T-helper 2 cell (primary cell): ENCODE results near the gene DHTKD1.
A peak's percentile ranks its signal among the peaks of the same experiment; 100 is the strongest.
"Not testable (repeated sequence)": the region's sequence is repeated elsewhere in the genome, so short reads cannot be mapped to it uniquely, and the experiment has no call there.

Experiments used
- DNase-seq, 5 experiments: peaks; one replicate each; pipeline versions ENCODE4 v3.0.0 to v3.0.0-alpha.2; 2012 to 2022

DHTKD1 gene

GRCh38 chr10:12063483-12063818 is 5.3 kb upstream of the DHTKD1 start:
- DNase-seq = no peak

DNA sequence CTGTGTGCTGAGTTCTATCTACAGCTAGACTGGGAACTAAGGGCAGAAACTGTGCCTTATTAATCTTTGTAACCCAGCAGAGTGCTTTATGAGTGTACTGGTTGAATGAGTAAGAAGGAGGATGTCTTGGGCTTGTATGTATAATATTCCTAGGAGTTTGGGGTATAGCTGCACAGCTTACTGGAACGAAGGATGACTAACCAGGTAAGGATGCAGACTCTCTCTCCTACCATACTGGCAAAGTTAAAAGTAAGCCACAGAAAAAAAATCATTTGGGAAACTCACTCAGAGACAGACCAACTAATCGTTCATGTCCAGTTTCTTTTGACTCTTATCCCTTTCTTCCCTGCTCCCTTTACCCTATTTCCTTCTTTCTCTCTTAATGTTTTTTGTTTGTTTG is 1.4 kb upstream of the DHTKD1 start:
- no peak for DNase-seq

DNA sequence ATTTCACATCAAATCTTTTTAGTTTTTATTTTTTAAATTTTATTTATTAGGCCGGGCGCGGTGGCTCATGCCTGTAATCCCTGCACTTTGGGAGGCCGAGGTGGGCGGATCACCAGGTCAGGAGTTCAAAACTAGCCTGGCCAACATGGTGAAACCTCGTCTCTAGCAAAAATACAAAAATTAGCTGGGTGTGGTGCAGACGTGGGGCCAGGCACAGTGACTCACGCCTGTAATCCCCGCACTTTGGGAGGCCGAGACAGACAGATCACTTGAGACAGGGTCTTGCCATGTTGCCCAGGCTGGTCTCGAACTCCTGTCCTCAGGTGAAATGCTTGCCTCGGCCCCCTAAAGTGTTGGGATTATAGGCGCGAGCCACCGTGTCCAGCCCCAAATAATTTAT is 2.7 kb downstream of the DHTKD1 start:
- DNase-seq = not testable (repeated sequence)

GRCh38 chr10:12073526-12073925 is 4.8 kb downstream of the DHTKD1 start:
- DNase-seq = no peak

DNA sequence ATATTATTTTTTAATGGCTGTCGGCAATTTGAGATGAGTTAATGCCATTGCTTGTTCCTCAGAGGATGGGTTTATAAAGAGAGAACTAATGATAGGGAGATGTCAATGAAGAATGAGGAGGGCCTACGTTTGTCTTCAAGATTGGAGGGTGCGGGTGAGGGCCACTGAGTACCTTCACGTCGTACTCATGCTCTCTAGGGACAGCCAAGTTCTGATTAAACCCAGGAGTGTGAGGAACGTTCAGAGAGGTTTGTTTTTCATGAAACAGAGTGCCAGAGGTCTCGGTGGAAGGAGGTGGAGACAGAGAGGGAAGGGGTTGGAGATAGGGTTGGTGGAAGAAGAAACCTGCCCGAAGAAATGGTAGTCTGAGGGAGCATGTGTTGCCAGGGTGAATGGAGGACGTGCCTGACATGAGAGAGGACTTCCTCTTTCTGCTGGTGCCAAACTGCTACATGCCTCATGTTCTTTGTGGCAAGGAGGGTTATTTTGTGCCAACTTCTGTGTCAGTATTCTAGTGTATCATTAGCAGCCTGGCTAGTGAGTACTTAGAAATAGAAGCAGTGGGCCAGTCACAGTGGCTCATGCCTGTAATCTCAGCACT is 8.9 kb downstream of the DHTKD1 start:
- no peak for DNase-seq

GRCh38 chr10:12081470-12081869 is 12.7 kb downstream of the DHTKD1 start:
- no peak for DNase-seq

- no peak for DNase-seq
These were observed 13.3 kb downstream of the DHTKD1 start for GRCh38 chr10:12081879-12082557.

GRCh38 chr10:12088919-12089318 is 20.2 kb downstream of the DHTKD1 start:
- DNase-seq = no peak

DNA sequence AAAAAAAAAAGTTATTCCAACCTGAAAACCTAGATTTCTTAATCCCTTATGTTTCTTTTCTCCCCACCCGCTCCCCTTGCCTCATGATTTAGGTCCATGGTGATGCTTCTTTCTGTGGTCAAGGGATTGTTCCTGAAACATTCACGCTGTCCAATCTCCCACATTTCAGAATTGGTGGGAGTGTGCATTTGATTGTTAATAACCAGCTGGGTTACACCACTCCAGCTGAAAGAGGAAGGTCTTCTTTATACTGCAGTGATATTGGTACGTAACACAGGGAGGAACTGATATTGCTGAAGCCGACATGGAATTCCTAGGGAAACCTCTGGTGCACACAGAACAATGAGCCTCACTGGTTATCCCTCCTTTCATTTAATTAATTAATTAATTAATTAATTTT is 22.7 kb downstream of the DHTKD1 start:
- no peak for DNase-seq

DNA sequence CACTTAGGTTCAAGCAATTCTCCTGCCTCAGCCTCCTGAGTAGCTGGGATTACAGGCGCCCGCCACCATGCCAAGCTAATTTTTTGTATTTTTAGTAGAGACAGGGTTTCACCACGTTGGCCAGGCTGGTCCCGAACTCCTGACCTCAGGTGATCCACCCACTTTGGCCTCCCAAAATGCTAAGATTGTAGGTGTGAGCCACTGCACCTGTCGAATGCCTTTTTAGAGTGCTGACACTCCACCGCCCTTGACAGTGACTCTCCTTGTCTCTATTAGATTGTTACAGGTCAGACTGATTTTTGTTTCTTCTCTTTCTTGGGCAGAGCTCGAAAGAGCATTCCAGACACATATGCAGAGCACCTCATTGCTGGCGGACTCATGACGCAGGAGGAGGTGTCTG is 28.6 kb downstream of the DHTKD1 start:
- DNase-seq = not testable (repeated sequence)

DNA sequence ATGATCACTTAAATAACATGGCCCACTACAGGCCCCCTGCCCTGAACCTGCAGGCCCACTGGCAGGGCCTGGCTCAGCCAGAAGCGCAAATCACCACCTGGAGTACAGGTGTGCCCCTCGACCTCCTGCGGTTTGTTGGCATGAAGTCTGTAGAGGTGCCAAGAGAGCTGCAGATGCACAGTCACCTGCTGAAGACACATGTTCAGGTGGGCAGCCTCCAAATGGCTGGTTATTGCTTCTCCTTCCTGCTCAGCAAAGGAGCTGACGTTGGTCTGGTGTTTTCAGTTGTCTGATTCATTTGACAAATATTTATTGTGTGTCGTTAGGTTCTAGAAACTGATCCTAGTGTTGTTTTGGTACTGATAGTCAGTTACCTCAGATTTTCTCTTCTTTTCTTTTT is 29.0 kb downstream of the DHTKD1 start:
- no peak for DNase-seq

GRCh38 chr10:12098966-12099365 is 30.2 kb downstream of the DHTKD1 start:
- no peak for DNase-seq

DNA sequence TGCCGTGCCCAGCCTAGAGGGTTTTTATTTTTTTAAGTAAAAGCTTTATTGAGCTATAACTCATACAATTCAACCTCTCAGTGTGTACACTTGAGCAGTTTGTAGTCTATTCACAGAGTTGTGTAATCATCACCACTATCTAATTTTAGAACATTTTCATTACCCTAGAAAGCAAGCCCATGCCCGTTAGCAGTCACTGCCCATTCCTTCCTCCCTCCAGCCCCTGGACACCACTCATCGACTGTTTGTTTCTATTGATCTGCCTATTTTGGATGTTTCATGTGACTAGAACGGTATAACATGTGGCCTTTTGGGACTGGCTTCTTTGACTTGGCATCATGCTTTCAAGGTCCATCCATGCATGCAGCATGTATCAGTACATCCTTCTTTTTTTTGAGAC is 35.0 kb downstream of the DHTKD1 start:
- DNase-seq = no peak

DNA sequence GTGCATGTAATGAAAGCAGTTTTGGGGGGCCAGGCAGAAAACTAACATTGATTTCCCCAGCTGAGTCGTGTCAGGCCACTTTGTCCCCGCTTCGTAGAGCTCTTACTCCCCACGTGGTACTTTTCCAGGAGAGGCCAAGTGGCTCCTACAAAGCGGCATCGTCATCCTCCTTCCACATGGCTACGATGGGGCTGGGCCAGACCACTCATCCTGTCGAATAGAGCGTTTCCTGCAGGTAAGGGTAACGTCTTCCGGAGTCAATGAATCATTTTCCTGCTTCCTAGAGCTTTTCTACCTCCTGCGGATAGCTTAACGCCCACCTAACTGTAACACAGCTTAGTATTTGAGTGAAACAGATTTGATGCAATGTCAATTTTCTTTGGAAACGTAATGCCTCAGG is 39.0 kb downstream of the DHTKD1 start:
- DNase-seq = no peak

GRCh38 chr10:12109286-12109685 is 40.5 kb downstream of the DHTKD1 start:
- no peak for DNase-seq

- DNase-seq = no peak
These were observed 42.8 kb downstream of the DHTKD1 start for GRCh38 chr10:12111528-12111927.

DNA sequence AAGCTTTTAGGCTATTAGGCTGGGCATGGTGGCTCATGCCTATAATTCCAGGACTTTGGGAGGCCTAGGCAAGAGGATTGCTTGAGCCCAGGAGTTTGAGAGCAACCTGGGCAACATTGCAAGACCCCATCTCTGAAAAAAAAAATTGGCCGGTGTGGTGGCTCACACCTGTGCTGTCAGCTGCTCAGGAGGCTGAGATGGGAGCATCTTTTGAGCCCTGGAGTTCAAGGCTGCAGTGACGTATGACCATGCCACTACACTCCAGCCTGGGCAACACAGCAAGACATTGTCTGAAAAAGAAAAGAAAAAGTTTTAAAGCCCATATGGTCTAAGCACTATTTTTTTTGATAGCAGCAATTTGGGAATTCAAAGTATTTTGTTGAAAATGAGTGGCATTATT is 44.9 kb downstream of the DHTKD1 start:
- no peak for DNase-seq

DNA sequence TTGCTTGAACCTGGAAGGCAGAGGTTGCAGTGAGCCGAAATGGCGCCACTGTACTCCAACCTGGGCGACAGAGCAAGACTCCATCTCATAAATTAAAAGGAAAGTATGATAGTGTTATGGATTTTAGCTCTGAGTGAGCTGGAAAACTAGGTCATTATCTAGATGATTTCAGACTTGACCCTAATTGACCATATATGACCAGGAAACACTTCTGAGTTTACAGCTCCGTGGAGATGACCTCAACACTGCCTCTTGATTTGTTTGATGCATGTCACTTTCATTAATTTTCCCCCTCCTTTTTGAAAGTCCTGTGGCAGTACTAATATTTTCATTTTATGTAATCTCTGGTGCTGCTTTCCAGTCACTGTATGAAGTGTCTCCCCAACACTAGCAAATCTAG is 52.9 kb downstream of the DHTKD1 start:
- no peak for DNase-seq

- DNase-seq = peak; percentile 95 to 99 (median 97)
These were observed 60.7 kb downstream of the DHTKD1 start, which contains the start of gene SEC61A2 for GRCh38 chr10:12129222-12130111. TSS of gene SEC61A2 (plus strand) at chr10:12129677. CDS start at chr10:12129788, 111 bp downstream.

GRCh38 chr10:12130237-12130872 is 61.6 kb downstream of the DHTKD1 start:
- DNase-seq = peak in 3 of 5 experiments; percentile 14 to 77 (median 15)

DNA sequence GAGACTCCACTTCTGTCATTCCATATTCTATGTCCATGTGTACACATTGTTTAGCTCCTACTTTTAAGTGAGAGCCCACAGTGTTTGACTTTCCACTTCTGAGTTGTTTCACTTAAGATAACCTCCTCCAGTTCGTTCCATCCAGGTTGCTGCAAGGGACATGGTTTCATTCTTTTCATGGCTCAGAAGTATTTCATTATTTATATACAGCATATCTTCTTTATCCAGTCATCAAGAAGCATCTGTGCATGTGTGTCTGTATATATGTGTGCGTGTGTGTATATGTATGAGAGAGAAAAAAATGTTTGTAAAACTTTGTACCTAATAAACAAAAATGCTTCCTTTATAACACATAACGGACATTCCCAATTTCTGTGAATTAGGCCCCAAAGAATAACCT is 66.9 kb downstream of the DHTKD1 start:
- no peak for DNase-seq

- DNase-seq = no peak
These were observed 71.3 kb downstream of the DHTKD1 start for GRCh38 chr10:12140038-12140437.

DNA sequence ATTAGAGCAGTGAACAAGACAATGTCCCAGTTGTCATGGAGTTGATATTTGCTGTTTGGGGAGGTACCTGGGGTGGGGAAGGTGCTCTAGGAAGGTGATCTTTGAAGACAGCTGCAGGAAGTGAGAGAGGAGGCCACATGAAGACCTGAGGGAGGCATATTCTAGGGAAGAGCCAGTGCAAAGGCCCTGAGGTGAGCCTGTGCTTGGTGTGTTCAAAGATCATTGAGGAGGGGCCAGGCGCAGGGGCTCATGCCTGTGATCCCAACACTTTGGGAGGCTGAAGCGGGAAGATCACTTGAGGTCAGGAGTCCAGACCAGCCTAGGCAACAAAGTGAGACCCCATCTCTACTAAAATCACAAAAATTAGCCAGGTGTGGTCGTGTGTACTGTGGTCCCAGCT is 75.8 kb downstream of the DHTKD1 start:
- no peak for DNase-seq
